ENCODE data around the gene CMTM1.

- no peak for TF ChIP-seq CTCF (IDR thresholded peaks at IDR 0.05)
- TF ChIP-seq POLR2A (IDR thresholded peaks at IDR 0.05) = no peak
Observed at GRCh38 chr16:66600477-66600876, 34.2 kb downstream of the CMTM1 start.

All from gastroesophageal sphincter (tissue), 3 donors.